IMR-90 (cell line): Measurements from ENCODE around the gene BATF. TPM values are rescaled to one million over a fixed set of nuclear protein-coding genes. Genes with fewer than 3 reads are reported as not detected.

Source experiments
- ATAC-seq: fragments of 200-7000 bp; cut with Tn5 transposase; 2 replicates; pipeline ENCODE4 v1.9.1; 2020; ENCODE audit warnings: low read depth, mild to moderate bottlenecking, moderate library complexity
- BruUV-seq: library from RNA; stranded (reverse); fragments of 400-500 nt; replicated peaks from 2 replicates; lab custom pipeline; 2021; lab: Mats Ljungman, UMichigan
- CTCF ChIA-PET: fragments of 300-600 bp; formaldehyde crosslinking; extraction: SDS; loops from one replicate; lab custom pipeline; 2021; ENCODE audit warnings: antibody characterized with exemption; lab: Yijun Ruan, JAX
- POLR2A ChIA-PET: fragments of 300-600 bp; sonication (Branson Sonifier 250); formaldehyde crosslinking; loops from one replicate; lab custom pipeline; 2022; ENCODE audit warnings: antibody characterized with exemption; ENCODE audit not compliant: unreplicated experiment; lab: Charles Lee
- DNase-seq: peaks from one replicate; pipeline ENCODE4 v3.0.0; 2013
- H2AFZ ChIP-seq: replicated peaks from 2 replicates; pipeline ENCODE3; 2013; ENCODE audit warnings: low read length, mild to moderate bottlenecking; ENCODE audit not compliant: poor library complexity
- H2AK5ac ChIP-seq: 2 replicates; pipeline ENCODE4 v1.6.1; 2013; ENCODE audit warnings: low read depth, low read length, inconsistent platforms
- H2AK9ac ChIP-seq: replicated peaks from 2 replicates; pipeline ENCODE3; 2013; ENCODE audit warnings: mild to moderate bottlenecking, low read depth, low read length, moderate library complexity; ENCODE audit not compliant: poor library complexity
- H2BK120ac ChIP-seq: 2 replicates; pipeline ENCODE4 v1.6.1; 2013; ENCODE audit warnings: low read depth, low read length, inconsistent platforms
- H2BK15ac ChIP-seq: 3 replicates; pipeline ENCODE4 v1.6.1; 2013; ENCODE audit warnings: low read depth, low read length, inconsistent platforms
- H2BK20ac ChIP-seq: 2 replicates; pipeline ENCODE4 v1.6.1; 2013; ENCODE audit warnings: low read depth, mild to moderate bottlenecking, inconsistent platforms, low read length, moderate library complexity
- H2BK5ac ChIP-seq: 2 replicates; pipeline ENCODE4 v1.6.1; 2013; ENCODE audit warnings: mild to moderate bottlenecking, low read depth, low read length, inconsistent platforms; ENCODE audit not compliant: poor library complexity, severe bottlenecking
- H3K14ac ChIP-seq: replicated peaks from 2 replicates; pipeline ENCODE4 v1.6.1; 2013; ENCODE audit warnings: low read depth, low read length, inconsistent platforms
- H3K18ac ChIP-seq: 2 replicates; pipeline ENCODE4 v1.6.1; 2013; ENCODE audit warnings: low read depth, low read length, control low read depth
- H3K23ac ChIP-seq: 2 replicates; pipeline ENCODE4 v1.6.1; 2013; ENCODE audit warnings: low read depth, low read length, inconsistent platforms
- H3K27ac ChIP-seq: 2 replicates; pipeline ENCODE4 v1.5.1; 2013; ENCODE audit warnings: mild to moderate bottlenecking, control low read depth, low read length; ENCODE audit not compliant: insufficient read depth
- H3K27me3 ChIP-seq: 2 replicates; pipeline ENCODE4 v1.6.1; 2013; ENCODE audit warnings: low read length; ENCODE audit not compliant: control insufficient read depth, insufficient read depth
- H3K36me3 ChIP-seq: 2 replicates; pipeline ENCODE4 v1.6.1; 2013; ENCODE audit warnings: low read length, mixed read lengths; ENCODE audit not compliant: control insufficient read depth, insufficient read depth
- H3K4ac ChIP-seq: 2 replicates; pipeline ENCODE4 v1.6.1; 2013; ENCODE audit warnings: low read depth, low read length, inconsistent platforms
- H3K4me1 ChIP-seq: 2 replicates; pipeline ENCODE4 v1.6.1; 2013; ENCODE audit warnings: low read length, mixed read lengths; ENCODE audit not compliant: control insufficient read depth, insufficient read depth
- H3K4me2 ChIP-seq: 2 replicates; pipeline ENCODE4 v1.6.1; 2013; ENCODE audit warnings: low read depth, mild to moderate bottlenecking, control low read depth, low read length, moderate library complexity
- H3K4me3 ChIP-seq: 2 replicates; pipeline ENCODE4 v1.5.1; 2013; ENCODE audit warnings: low read depth, mild to moderate bottlenecking, control low read depth, low read length, moderate library complexity; ENCODE audit not compliant: insufficient read depth
- H3K56ac ChIP-seq: 2 replicates; pipeline ENCODE4 v1.6.1; 2013; ENCODE audit warnings: low read length, inconsistent platforms; ENCODE audit not compliant: insufficient read depth; ENCODE audit errors: extremely low read depth
- H3K79me1 ChIP-seq, 2 experiments: 2 replicates each; pipeline ENCODE4 v1.6.1; 2013; ENCODE audit warnings: low read length in 2 of 2, inconsistent platforms in 1 of 2, low read depth in 1 of 2
- H3K9ac ChIP-seq: 2 replicates; pipeline ENCODE4 v1.6.1; 2013; ENCODE audit warnings: low read depth, low read length, control low read depth
- H3K9me1 ChIP-seq: 2 replicates; pipeline ENCODE4 v1.6.1; 2013; ENCODE audit warnings: low read length, inconsistent platforms; ENCODE audit not compliant: insufficient read depth
- H3K9me3 ChIP-seq: 2 replicates; pipeline ENCODE4 v1.6.1; 2013; ENCODE audit warnings: low read length; ENCODE audit not compliant: control insufficient read depth, insufficient read depth
- H4K20me1 ChIP-seq: 2 replicates; pipeline ENCODE4 v1.6.1; 2013; ENCODE audit warnings: low read length, inconsistent platforms; ENCODE audit not compliant: insufficient read depth
- H4K5ac ChIP-seq: 2 replicates; pipeline ENCODE4 v1.6.1; 2013; ENCODE audit warnings: mild to moderate bottlenecking, low read depth, low read length, control low read depth
- H4K8ac ChIP-seq, 2 experiments: 2 replicates each; pipeline ENCODE4 v1.6.1; 2013; ENCODE audit warnings: low read depth in 2 of 2, low read length in 2 of 2, control low read depth in 1 of 2, inconsistent platforms in 1 of 2
- H4K91ac ChIP-seq: 2 replicates; pipeline ENCODE4 v1.6.1; 2013; ENCODE audit warnings: low read depth, low read length, inconsistent platforms; ENCODE audit not compliant: insufficient read depth
- BHLHE40 ChIP-seq: fragments of 150-350 bp; IDR thresholded peaks from 2 replicates; pipeline ENCODE4 v1.6.1; 2016; ENCODE audit warnings: mild to moderate bottlenecking, low read depth, low read length
- CTCF ChIP-seq: conservative IDR thresholded peaks from 2 replicates; pipeline ENCODE4 v1.5.1; 2012; ENCODE audit warnings: mild to moderate bottlenecking, low read depth, low read length, improper control_type of control experiment
- ELK1 ChIP-seq: fragments of 150-350 bp; IDR thresholded peaks from 2 replicates; pipeline ENCODE4 v1.6.1; 2016; ENCODE audit warnings: low read depth, mild to moderate bottlenecking, low read length, moderate library complexity, borderline replicate concordance
- FOS ChIP-seq: fragments of 150-350 bp; IDR thresholded peaks from 2 replicates; pipeline ENCODE4 v1.6.1; 2016; ENCODE audit warnings: low read depth, low read length
- MXI1 ChIP-seq: IDR thresholded peaks from 2 replicates; pipeline ENCODE4 v1.6.1; 2012; ENCODE audit warnings: low read depth, mild to moderate bottlenecking, low read length, moderate library complexity, borderline replicate concordance
- NFE2L2 ChIP-seq: fragments of 150-350 bp; IDR thresholded peaks from 2 replicates; pipeline ENCODE4 v1.6.1; 2016; ENCODE audit warnings: low read depth, mild to moderate bottlenecking, low read length
- USF2 ChIP-seq: fragments of 150-350 bp; IDR thresholded peaks from 2 replicates; pipeline ENCODE4 v1.6.1; 2017; ENCODE audit warnings: mild to moderate bottlenecking, antibody characterized with exemption, low read length, low read depth
- WGBS, 2 experiments: methylation state at CpG; one replicate each; pipeline versions ENCODE4 v1.1.5 to v1.1.7; 2013; ENCODE audit warnings: missing lambda C conversion rate in 2 of 2; ENCODE audit not compliant: insufficient read length in 1 of 2; ENCODE audit errors: extremely low coverage in 2 of 2; 5-methylcytosine and 5-hydroxymethylcytosine counted together
- dilution Hi-C: fragments of 300-500 bp; cut with HindIII; formaldehyde crosslinking; loops from one replicate; pipeline ENCODE4 v1.14.3; 2018; ENCODE audit warnings: low sequenced_read_pairs; ENCODE audit not compliant: unreplicated experiment
- in situ Hi-C: fragments of 300-500 bp; cut with MboI; formaldehyde crosslinking; loops from 3 replicates; pipeline ENCODE4 v1.14.3; 2019; ENCODE audit warnings: low sequenced_read_pairs, inconsistent platforms, mixed read lengths
- intact Hi-C: fragments of 100-400 bp; cut with micrococcal nuclease; formaldehyde crosslinking; loops from 2 replicates; pipeline ENCODE4 v1.10.0; 2022
- polyA plus RNA-seq, 3 experiments: library from polyadenylated mRNA; depleted of rRNA; stranded (reverse); fragments of >200 nt; gene quantifications; 2 replicates each; pipeline ENCODE4 v1.2.3, GENCODE V29; 2012; ENCODE audit warnings: low replicate concordance in 1 of 3
- total RNA-seq: library from RNA; depleted of rRNA; stranded (reverse); fragments of >200 nt; gene quantifications from 2 replicates; pipeline ENCODE4 v1.2.3, GENCODE V29; 2012

The BATF gene
- total and polyA plus RNA-seq, 2 of the 4 experiments (the other 2 are of a cell fraction), result not detected

GRCh38 chr14:75513911-75514672 is 8.2 kb upstream of the BATF start (continued):
- no peak for TF ChIP-seq FOS

GRCh38 chr14:75514673-75515628 is 7.3 kb upstream of the BATF start:
- no TSS peak for BruUV-seq
- POLR2A ChIA-PET, result no interaction called here
- Histone ChIP-seq H4K5ac (no peak overlapping the region; the same call in 1 of the 2 replicates), H3K9me1 (no peaks in the 10 kb centered on the region), H2AK9ac (peak overlapping the region; percentile 77), H3K23ac (0 out of 2 replicates have a peak overlapping the region, but pooled peaks have one; percentile 40), H3K4me1 (no peaks in the 10 kb centered on the region), H3K36me3 (no peaks in the 10 kb centered on the region), H4K91ac (no peak overlapping the region; the same call in 1 of the 2 replicates), H3K18ac (no peak overlapping the region), H4K8ac (peak overlapping the region in 1 of 2 experiments; percentile 64; a peak in 1 of 4 replicates), H3K4me2 (peak overlapping the region; percentile 92), H3K79me1 (no peaks in the 10 kb centered on the region), H2AK5ac (no peak overlapping the region), H2BK5ac (no peak overlapping the region), H3K9me3 (peaks cover 4% of the 10 kb centered on the region), H3K4ac (no peak overlapping the region), H3K56ac (no peak overlapping the region; the same call in 1 of the 2 replicates), H2BK20ac (no peak overlapping the region), H3K4me3 (peak overlapping the region; percentile 53), H4K20me1 (no peaks in the 10 kb centered on the region), H2BK15ac (no peak overlapping the region), H2AFZ (peak overlapping the region; percentile 87), H2BK120ac (no peak overlapping the region), H3K27ac (no peak overlapping the region), H3K27me3 (peaks cover 21% of the 10 kb centered on the region), H3K9ac (no peak overlapping the region; the same call in 1 of the 2 replicates), H3K14ac (no peak overlapping the region)
- TF ChIP-seq USF2, result no peak
- no peak for TF ChIP-seq CTCF
- no peak for TF ChIP-seq BHLHE40
- TF ChIP-seq MXI1, result no peak
- no peak for TF ChIP-seq NFE2L2
- no peak for TF ChIP-seq ELK1
- intact Hi-C loops, result no loop called here
- in situ Hi-C loops, result no loop called here
- CTCF ChIA-PET, result interaction anchor here (0.7 to 1.2 kb wide), 2 partner anchors 46 to 332 kb away, joined by 3 to 4 read pairs; no protein-coding TSS in a partner anchor
- WGBS, 2 experiments, result 40% methylated on average over 9 of the region's 29 CpGs; no CpG with 5 or more reads in 1 of the 2 experiments
- DNase-seq (peak; percentile 15), ATAC-seq (peak; percentile 36)
- dilution Hi-C loops, result no loop called here
